LoVo (cell line): ENCODE results near the gene KAT14.
A peak's percentile ranks its signal among the peaks of the same experiment; 100 is the strongest.
"Not testable (repeated sequence)": the region's sequence is repeated elsewhere in the genome, so short reads cannot be mapped to it uniquely, and the experiment has no call there.

Experiments
- DNase-seq: peaks from one replicate; pipeline ENCODE4 v3.0.0-alpha.2; 2016; ENCODE audit warnings: low spot score

Gene KAT14

DNA sequence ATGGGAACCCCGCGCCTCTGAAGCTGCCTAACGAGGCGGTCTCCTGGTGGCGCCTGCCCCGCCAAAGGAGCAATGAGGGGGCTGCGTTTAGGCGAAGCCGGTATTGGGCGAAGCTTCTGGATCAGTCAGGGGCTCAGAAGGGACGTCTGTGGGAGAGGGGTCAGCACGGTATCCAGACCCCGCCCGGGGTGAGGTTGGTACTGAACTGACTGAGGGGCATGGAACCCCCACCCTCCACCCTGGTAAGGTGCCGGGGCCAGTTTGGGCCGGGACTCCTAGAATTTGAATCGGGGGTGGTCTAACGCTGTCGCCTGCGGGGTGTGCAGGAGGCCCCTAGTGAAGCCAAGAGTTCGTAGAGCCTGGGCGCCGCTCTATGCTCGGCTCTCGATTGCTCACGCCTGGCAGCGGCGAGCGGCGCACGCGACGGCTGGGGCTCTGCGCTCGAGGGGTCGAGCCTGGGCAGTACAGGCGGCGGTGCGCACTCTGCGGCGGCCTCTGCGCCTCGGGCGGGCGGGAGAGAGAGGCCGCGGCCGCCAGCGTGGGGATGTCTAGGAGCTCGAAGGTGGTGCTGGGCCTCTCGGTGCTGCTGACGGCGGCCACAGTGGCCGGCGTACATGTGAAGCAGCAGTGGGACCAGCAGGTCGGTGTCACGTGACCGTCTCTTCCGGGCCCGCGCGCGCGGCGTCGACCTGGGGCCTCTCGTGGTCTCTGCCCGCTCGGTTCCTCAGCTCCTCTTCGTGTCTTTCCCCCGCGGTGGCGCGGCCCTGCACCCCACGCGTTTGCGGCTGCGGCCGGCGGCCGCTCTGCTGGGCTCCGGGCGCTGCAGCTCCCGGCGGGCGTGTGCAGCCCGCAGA, at the start of gene KAT14, which contains the start of gene PET117:
KAT14 (plus strand) TSS at position 452 of the 854 bp plus-strand sequence. CDS start 4,798 bp downstream, outside the sequence.
PET117 (plus strand) TSS at position 452 of the 854 bp plus-strand sequence; CDS start at position 545, 93 bp downstream.
- DNase-seq: peak; percentile 86

- not testable (repeated sequence) for DNase-seq
Measured at GRCh38 chr20:18088298-18088697, 49.4 kb upstream of the KAT14 start.

- DNase-seq: not testable (repeated sequence)
Measured at GRCh38 chr20:18088841-18089240, 48.8 kb upstream of the KAT14 start.

GRCh38 chr20:18090044-18090443, 47.6 kb upstream of the KAT14 start:
- DNase-seq: no peak

GRCh38 chr20:18090477-18090876, 47.2 kb upstream of the KAT14 start:
- no peak for DNase-seq

GRCh38 chr20:18091623-18092022, 46.0 kb upstream of the KAT14 start:
- DNase-seq: peak; percentile 22

- no peak for DNase-seq
Measured at GRCh38 chr20:18092890-18093289, 44.8 kb upstream of the KAT14 start.

GRCh38 chr20:18093388-18093787, 44.3 kb upstream of the KAT14 start:
- no peak for DNase-seq

- no peak for DNase-seq
Measured at GRCh38 chr20:18094191-18094590, 43.5 kb upstream of the KAT14 start.

DNA sequence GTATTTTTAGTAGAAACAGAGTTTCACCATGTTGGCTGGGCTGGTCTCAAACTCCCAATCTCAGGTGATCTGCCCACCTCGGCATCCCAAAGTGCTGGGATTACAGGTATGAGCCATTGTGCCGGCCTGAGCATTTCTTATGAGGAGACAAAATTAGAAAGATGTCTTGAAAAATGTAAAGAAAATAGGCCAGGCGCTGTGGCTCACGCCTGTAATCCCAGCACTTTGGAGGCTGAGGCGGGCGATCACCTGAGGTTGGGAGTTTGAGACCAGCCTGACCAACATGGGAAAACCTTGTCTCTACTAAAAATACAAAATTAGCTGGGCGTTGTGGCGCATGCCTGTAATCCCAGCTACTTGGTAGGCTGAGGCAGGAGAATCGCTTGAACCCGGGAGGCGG, 37.1 kb upstream of the KAT14 start:
- not testable (repeated sequence) for DNase-seq

DNA sequence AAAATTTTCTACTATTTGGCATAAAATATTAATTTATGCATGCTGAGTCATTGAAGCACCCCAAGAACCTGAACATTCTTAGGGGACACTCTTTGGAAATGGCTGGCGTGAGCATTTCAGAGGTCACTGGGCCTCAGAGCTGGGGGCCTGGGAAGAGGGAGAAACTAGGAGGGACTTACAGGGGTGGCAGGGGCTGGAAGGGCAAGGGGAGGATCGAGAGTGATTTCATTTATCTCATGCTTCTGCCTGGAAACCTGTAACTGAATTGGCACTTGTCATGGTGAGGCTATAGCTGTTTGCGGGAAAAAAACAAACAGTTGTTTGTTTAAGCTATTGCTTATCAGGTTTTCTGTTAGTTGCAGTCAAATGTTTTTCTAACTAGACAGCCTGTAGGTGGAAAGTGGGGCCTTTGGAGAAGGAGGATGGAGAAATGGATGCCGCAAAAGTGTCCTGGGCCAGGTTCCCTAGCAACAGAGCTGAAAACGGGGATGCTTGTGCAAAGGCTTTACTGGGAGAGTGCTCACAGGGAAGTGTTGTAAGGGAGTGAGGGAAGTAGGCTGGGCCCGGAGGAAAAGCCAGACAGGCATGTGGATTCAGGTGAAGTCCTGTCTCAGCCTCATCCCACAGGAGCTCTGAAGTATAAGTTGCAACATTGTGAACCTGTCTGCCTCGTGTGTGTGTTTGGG, 36.4 kb upstream of the KAT14 start:
- DNase-seq: no peak

GRCh38 chr20:18103497-18103896, 34.2 kb upstream of the KAT14 start:
- no peak for DNase-seq

DNA sequence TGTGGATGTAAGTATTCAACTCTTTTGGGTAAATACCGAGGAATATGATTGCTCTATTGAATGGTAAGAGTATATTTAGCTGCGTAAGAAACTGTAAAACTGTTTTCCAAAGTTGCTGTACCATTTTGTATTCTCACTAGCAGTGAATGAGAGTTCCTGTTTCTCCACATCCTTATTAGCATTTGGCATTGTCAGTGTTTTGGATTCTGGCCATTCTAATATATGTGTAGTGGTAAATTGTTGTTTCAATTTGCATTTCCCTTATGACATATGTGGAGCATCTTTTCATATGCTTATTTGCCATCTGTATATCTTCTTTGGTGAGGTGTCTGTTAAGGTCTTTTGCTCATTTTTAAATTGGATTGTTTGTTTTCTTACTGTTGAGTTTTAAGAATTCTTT, 29.3 kb upstream of the KAT14 start:
- DNase-seq: no peak

DNA sequence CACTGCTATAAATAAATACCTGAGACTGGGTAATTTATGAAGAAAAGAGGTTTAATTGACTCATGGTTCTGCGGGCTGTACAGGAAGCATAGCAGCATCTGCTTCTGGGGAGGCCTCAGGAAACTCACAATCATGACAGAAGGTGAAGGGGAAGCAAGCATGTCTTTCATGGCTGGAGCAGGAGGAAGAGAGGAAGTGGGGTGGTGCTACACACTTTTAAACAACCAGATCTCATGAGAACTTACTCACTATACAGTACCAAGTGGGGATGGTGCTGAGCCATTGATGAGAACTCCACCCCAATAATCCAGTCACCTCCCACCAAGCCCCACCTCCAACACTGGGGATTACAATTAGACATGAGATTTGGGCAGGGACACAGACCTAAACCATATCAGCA, 9.1 kb upstream of the KAT14 start:
- not testable (repeated sequence) for DNase-seq

GRCh38 chr20:18132663-18133062, 5.0 kb upstream of the KAT14 start:
- no peak for DNase-seq

DNA sequence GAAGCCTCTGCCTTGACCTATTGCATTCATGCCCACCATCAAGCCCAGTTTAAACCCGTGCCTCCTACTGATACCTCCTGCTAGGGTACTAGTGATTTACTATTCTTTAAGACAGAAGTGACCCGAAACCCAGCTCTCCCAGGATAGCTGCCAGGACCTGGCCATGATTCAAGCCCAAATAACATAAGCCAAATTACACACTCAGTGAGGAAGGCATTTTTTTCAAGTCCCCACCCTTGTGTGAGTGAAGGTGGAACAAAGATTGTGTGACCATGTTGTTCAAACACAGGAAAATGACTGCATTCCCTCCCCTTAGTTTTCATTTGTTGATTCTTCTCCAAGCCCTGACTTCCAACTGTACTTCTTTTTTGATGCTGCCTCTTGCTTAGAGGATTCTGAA, 3.7 kb upstream of the KAT14 start:
- DNase-seq: no peak

DNA sequence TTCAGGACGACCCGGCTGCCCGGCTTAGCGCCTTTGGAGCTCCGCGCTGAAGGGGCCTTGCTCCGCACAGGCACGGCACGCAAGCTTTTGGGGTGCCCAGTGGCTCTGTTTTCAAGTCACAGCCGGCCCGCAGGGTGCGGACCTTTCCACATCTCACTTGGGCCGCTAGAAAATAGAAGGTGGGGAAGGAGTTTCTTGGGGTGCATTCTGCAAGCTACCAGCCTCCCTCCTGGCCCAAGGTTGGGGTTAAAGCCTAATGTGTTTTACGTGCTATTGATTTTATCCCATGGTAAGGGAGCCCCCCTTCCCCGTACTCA, 561 bp downstream of the KAT14 start:
- DNase-seq: no peak

- DNase-seq: no peak
Measured at GRCh38 chr20:18138639-18139583, 1.2 kb downstream of the KAT14 start.

GRCh38 chr20:18139832-18140231, 2.2 kb downstream of the KAT14 start:
- no peak for DNase-seq

- peak; percentile 32 for DNase-seq
Measured at GRCh38 chr20:18144541-18145099, 7.0 kb downstream of the KAT14 start.

GRCh38 chr20:18154342-18154741, 16.7 kb downstream of the KAT14 start:
- DNase-seq: no peak

- no peak for DNase-seq
Measured at GRCh38 chr20:18156045-18156444, 18.4 kb downstream of the KAT14 start.
